Measurements from ENCODE around the gene ADAMTS10. TPM values are rescaled to one million over a fixed set of nuclear protein-coding genes. Genes with fewer than 3 reads are reported as not detected.
"Not testable (repeated sequence)": the region's sequence is repeated elsewhere in the genome, so short reads cannot be mapped to it uniquely, and the experiment has no call there.

Gene ADAMTS10
- total RNA-seq, 4 donors from 2014 or later = 5.2 to 62.8 (median 20.7) TPM

GRCh38 chr19:8558325-8558724 lies 52.2 kb downstream of the ADAMTS10 start:
- intact Hi-C loops (cut with DNase I; ENCODE audit: low total_unique reads) = no loop called here
- Histone ChIP-seq H3K4me3 (no peak overlapping the region), H3K36me3 (no peaks in the 10 kb centered on the region), H3K27me3 (no peaks in the 10 kb centered on the region), H3K27ac (no peak overlapping the region), H3K4me1 (no peaks in the 10 kb centered on the region), H3K9me3 (no peaks in the 10 kb centered on the region)
- DNase-seq = no peak
- 86 to 100% methylated on average over 1 to 2 of the region's 2 CpGs for WGBS, 2 donors (ENCODE audit: low coverage in 1 of 2)
- in situ Hi-C loops (cut with MboI; ENCODE audit: low pct_ligation_motif_present in 1 of 4, low pct_unique_long_range_greater_than_20kb in 1 of 4, low sequenced_read_pairs in 3 of 4) = no loop called here
- no peak for TF ChIP-seq POLR2AphosphoS5 (IDR thresholded peaks at IDR 0.05)
- no peak for TF ChIP-seq EP300 (IDR thresholded peaks at IDR 0.05; ENCODE audit: low read depth)
- no peak for TF ChIP-seq POLR2A (IDR thresholded peaks at IDR 0.05)
- no peak for TF ChIP-seq CTCF (IDR thresholded peaks at IDR 0.05)

- Histone ChIP-seq H3K27ac (no peak overlapping the region), H3K27me3 (no peaks in the 10 kb centered on the region), H3K4me3 (no peak overlapping the region), H3K4me1 (no peaks in the 10 kb centered on the region), H3K36me3 (no peaks in the 10 kb centered on the region), H3K9me3 (no peaks in the 10 kb centered on the region)
- TF ChIP-seq POLR2AphosphoS5 (IDR thresholded peaks at IDR 0.05) (no peak), POLR2A (IDR thresholded peaks at IDR 0.05) (no peak), EP300 (IDR thresholded peaks at IDR 0.05; ENCODE audit: low read depth) (no peak), CTCF (IDR thresholded peaks at IDR 0.05) (no peak)
- intact Hi-C loops (cut with DNase I; ENCODE audit: low total_unique reads) = no loop called here
- DNase-seq = no peak
- WGBS, 2 donors (ENCODE audit: low coverage in 1 of 2) = 75 to 76% methylated on average over 4 to 6 of the region's 6 CpGs
- in situ Hi-C loops (cut with MboI; ENCODE audit: low pct_ligation_motif_present in 1 of 4, low pct_unique_long_range_greater_than_20kb in 1 of 4, low sequenced_read_pairs in 3 of 4) = no loop called here
Measured at GRCh38 chr19:8557642-8558238, 52.8 kb downstream of the ADAMTS10 start.

- DNase-seq; H3K9me3 ChIP-seq; H3K27ac ChIP-seq; in situ Hi-C loops (cut with MboI; ENCODE audit: low pct_ligation_motif_present in 1 of 4, low pct_unique_long_range_greater_than_20kb in 1 of 4, low sequenced_read_pairs in 3 of 4); H3K4me1 ChIP-seq; intact Hi-C loops (cut with DNase I; ENCODE audit: low total_unique reads); H3K36me3 ChIP-seq; H3K27me3 ChIP-seq; H3K4me3 ChIP-seq: not testable (repeated sequence)
- 82 to 95% methylated on average over 2 to 7 of the region's 7 CpGs for WGBS, 2 donors (ENCODE audit: low coverage in 1 of 2)
Measured at GRCh38 chr19:8553729-8554128, 56.8 kb downstream of the ADAMTS10 start.

GRCh38 chr19:8552810-8553209 lies 57.7 kb downstream of the ADAMTS10 start:
- no peaks in the 10 kb centered on the region for H3K36me3 ChIP-seq
- H3K4me3 ChIP-seq = no peak overlapping the region
- WGBS, 2 donors (ENCODE audit: low coverage in 1 of 2) = 66 to 76% methylated on average over 5 to 10 of the region's 10 CpGs
- no peaks in the 10 kb centered on the region for H3K9me3 ChIP-seq
- H3K4me1 ChIP-seq = no peaks in the 10 kb centered on the region
- intact Hi-C loops (cut with DNase I; ENCODE audit: low total_unique reads) (no loop called here), in situ Hi-C loops (cut with MboI; ENCODE audit: low pct_ligation_motif_present in 1 of 4, low pct_unique_long_range_greater_than_20kb in 1 of 4, low sequenced_read_pairs in 3 of 4) (no loop called here)
- DNase-seq = no peak
- no peak overlapping the region for H3K27ac ChIP-seq
- no peaks in the 10 kb centered on the region for H3K27me3 ChIP-seq
- TF ChIP-seq EP300 (IDR thresholded peaks at IDR 0.05; ENCODE audit: low read depth) (no peak), POLR2A (IDR thresholded peaks at IDR 0.05) (no peak), POLR2AphosphoS5 (IDR thresholded peaks at IDR 0.05) (no peak), CTCF (IDR thresholded peaks at IDR 0.05) (no peak)

- no peaks in the 10 kb centered on the region for H3K36me3 ChIP-seq
- H3K9me3 ChIP-seq = no peaks in the 10 kb centered on the region
- in situ Hi-C loops (cut with MboI; ENCODE audit: low pct_ligation_motif_present in 1 of 4, low pct_unique_long_range_greater_than_20kb in 1 of 4, low sequenced_read_pairs in 3 of 4) = no loop called here
- H3K4me3 ChIP-seq = no peak overlapping the region
- TF ChIP-seq POLR2A (IDR thresholded peaks at IDR 0.05) (no peak), CTCF (IDR thresholded peaks at IDR 0.05) (no peak), POLR2AphosphoS5 (IDR thresholded peaks at IDR 0.05) (no peak), EP300 (IDR thresholded peaks at IDR 0.05; ENCODE audit: low read depth) (no peak)
- H3K27me3 ChIP-seq = no peaks in the 10 kb centered on the region
- no peak for DNase-seq
- 95% methylated on average over 11 of the region's 15 CpGs; no CpG with 5 or more reads in 1 of the 2 donors for WGBS, 2 donors (ENCODE audit: low coverage in 1 of 2)
- no peak overlapping the region for H3K27ac ChIP-seq
- H3K4me1 ChIP-seq = no peaks in the 10 kb centered on the region
- intact Hi-C loops (cut with DNase I; ENCODE audit: low total_unique reads) = no loop called here
Measured at GRCh38 chr19:8550070-8550469, 60.4 kb downstream of the ADAMTS10 start.
